OCI-LY7 (cell line): ENCODE measurements around the gene MARS1. TPM values are rescaled to one million over a fixed set of nuclear protein-coding genes. Genes with fewer than 3 reads are reported as not detected.
"Not testable (repeated sequence)": the region's sequence is repeated elsewhere in the genome, so short reads cannot be mapped to it uniquely, and the experiment has no call there.

Source experiments
- BruUV-seq: library from RNA; stranded (reverse); fragments of 400-500 nt; replicated peaks from 2 replicates; lab custom pipeline; 2021; lab: Mats Ljungman, UMichigan
- CTCF ChIA-PET: fragments of 300-600 bp; sonication (Branson Sonifier 250); formaldehyde crosslinking; loops from one replicate; lab custom pipeline; 2022; ENCODE audit warnings: antibody characterized with exemption; ENCODE audit not compliant: unreplicated experiment; lab: Charles Lee
- POLR2A ChIA-PET: fragments of 300-600 bp; sonication (Branson Sonifier 250); formaldehyde crosslinking; loops from one replicate; lab custom pipeline; 2022; ENCODE audit warnings: antibody characterized with exemption; lab: Charles Lee
- DNase-seq: peaks from one replicate; pipeline ENCODE4 v3.0.0-alpha.2; 2015; ENCODE audit warnings: low spot score
- H2AFZ ChIP-seq: fragments of 200-600 bp; sonication (generic), shearing (Covaris generic); 2 replicates; pipeline ENCODE4 v1.6.1; 2014; ENCODE audit warnings: mild to moderate bottlenecking, antibody characterized with exemption, low read length, moderate library complexity
- H3K27ac ChIP-seq: fragments of 200-600 bp; sonication (generic); 2 replicates; pipeline ENCODE4 v1.5.1; 2014; ENCODE audit warnings: mixed run types, low read depth, mild to moderate bottlenecking, moderate library complexity, low read length, inconsistent platforms; ENCODE audit not compliant: poor library complexity, severe bottlenecking
- H3K36me3 ChIP-seq: fragments of 200-600 bp; sonication (generic); 2 replicates; pipeline ENCODE4 v1.6.1; 2014; ENCODE audit warnings: mild to moderate bottlenecking, antibody characterized with exemption, low read length, moderate library complexity, mixed read lengths; ENCODE audit not compliant: insufficient read depth
- H3K4me1 ChIP-seq: fragments of 200-600 bp; sonication (generic); 2 replicates; pipeline ENCODE4 v1.5.1; 2014; ENCODE audit warnings: mild to moderate bottlenecking, low read length; ENCODE audit not compliant: insufficient read depth, poor library complexity, severe bottlenecking
- H3K4me2 ChIP-seq: fragments of 200-600 bp; sonication (generic); 2 replicates; pipeline ENCODE4 v1.6.1; 2014; ENCODE audit warnings: mild to moderate bottlenecking, low read length
- H3K4me3 ChIP-seq: fragments of 200-600 bp; sonication (generic); 2 replicates; pipeline ENCODE4 v1.5.1; 2014; ENCODE audit warnings: mild to moderate bottlenecking, low read depth, low read length; ENCODE audit not compliant: poor library complexity, severe bottlenecking
- H3K79me2 ChIP-seq: fragments of 200-600 bp; sonication (generic); 2 replicates; pipeline ENCODE4 v1.6.1; 2016; ENCODE audit warnings: low read depth, mild to moderate bottlenecking, low read length, moderate library complexity, mixed read lengths; ENCODE audit not compliant: insufficient read depth
- H3K9me2 ChIP-seq: fragments of 200-600 bp; sonication (generic); 2 replicates; pipeline ENCODE4 v1.6.1; 2016; ENCODE audit warnings: mild to moderate bottlenecking, low read length, mixed read lengths; ENCODE audit not compliant: insufficient read depth
- H3K9me3 ChIP-seq: fragments of 200-600 bp; sonication (generic); 2 replicates; pipeline ENCODE4 v1.6.1; 2014; ENCODE audit warnings: mild to moderate bottlenecking, mixed run types, low read length, mixed read lengths
- H4K20me1 ChIP-seq: fragments of 200-600 bp; sonication (generic); 2 replicates; pipeline ENCODE4 v1.6.1; 2014; ENCODE audit warnings: mild to moderate bottlenecking, antibody characterized with exemption, low read length, moderate library complexity, mixed read lengths; ENCODE audit not compliant: insufficient read depth
- EZH2phosphoT487 ChIP-seq: fragments of 200-600 bp; sonication (generic); IDR thresholded peaks from 2 replicates; pipeline ENCODE4 v1.6.1; 2018; ENCODE audit warnings: low read depth, borderline replicate concordance, mild to moderate bottlenecking, mixed run types, antibody characterized with exemption, low read length, moderate library complexity, mixed read lengths
- intact Hi-C: fragments of 100-400 bp; cut with micrococcal nuclease; formaldehyde crosslinking; loops from one replicate; pipeline ENCODE4 v1.10.0; 2022; ENCODE audit not compliant: unreplicated experiment
- total RNA-seq, 2 experiments: library from RNA; depleted of rRNA in 1 of 2; stranded (reverse); fragments of >200 nt in 1 of 2; shearing (Covaris generic) in 1 of 2; gene quantifications; 2 replicates each; pipeline ENCODE4 v1.2.3, GENCODE V29; 2014 to 2022
- TF ChIP-seq, protein P1 (sequence below): fragments of 200-600 bp; sonication (generic); conservative IDR thresholded peaks from 2 replicates; pipeline ENCODE4 v1.5.1; 2014; ENCODE audit warnings: mild to moderate bottlenecking, antibody characterized with exemption, low read length, moderate library complexity, mixed read lengths

MARS1 gene
- total RNA-seq, 2 experiments from 2014 or later: 272 to 465 TPM

DNA sequence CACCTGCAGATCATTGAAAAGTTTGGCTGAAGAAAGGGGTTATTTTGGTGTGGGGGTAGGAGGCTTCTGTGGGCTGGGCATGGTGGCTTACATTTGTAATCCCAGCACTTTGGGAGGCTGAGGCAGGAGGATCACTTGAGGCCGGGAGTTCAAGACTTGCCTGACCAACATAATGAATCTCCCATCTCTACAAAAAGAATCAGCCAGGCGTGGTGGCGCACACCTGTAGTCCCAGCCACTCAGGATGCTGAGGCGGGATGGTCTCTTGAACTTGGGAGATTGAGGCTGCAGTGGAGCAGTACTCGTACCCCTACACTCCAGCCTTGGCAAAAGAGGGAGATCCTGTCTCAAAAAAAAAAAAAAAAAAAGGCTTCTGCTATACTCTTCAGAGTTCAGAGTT, 25.4 kb downstream of the MARS1 start:
- H3K4me3 ChIP-seq: no peak overlapping the region
- CTCF ChIA-PET: no interaction called here
- no peak overlapping the region for H3K4me2 ChIP-seq
- H3K9me3 ChIP-seq: no peaks in the 10 kb centered on the region
- intact Hi-C loops: no loop called here
- BruUV-seq: no TSS peak
- H3K4me1 ChIP-seq: peaks cover 2% of the 10 kb centered on the region
- TF ChIP-seq, protein P1, sequence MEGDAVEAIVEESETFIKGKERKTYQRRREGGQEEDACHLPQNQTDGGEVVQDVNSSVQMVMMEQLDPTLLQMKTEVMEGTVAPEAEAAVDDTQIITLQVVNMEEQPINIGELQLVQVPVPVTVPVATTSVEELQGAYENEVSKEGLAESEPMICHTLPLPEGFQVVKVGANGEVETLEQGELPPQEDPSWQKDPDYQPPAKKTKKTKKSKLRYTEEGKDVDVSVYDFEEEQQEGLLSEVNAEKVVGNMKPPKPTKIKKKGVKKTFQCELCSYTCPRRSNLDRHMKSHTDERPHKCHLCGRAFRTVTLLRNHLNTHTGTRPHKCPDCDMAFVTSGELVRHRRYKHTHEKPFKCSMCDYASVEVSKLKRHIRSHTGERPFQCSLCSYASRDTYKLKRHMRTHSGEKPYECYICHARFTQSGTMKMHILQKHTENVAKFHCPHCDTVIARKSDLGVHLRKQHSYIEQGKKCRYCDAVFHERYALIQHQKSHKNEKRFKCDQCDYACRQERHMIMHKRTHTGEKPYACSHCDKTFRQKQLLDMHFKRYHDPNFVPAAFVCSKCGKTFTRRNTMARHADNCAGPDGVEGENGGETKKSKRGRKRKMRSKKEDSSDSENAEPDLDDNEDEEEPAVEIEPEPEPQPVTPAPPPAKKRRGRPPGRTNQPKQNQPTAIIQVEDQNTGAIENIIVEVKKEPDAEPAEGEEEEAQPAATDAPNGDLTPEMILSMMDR: no peak
- no peak for TF ChIP-seq EZH2phosphoT487
- no peaks in the 10 kb centered on the region for H3K9me2 ChIP-seq
- POLR2A ChIA-PET: interaction anchor here (0.6 to 1.3 kb wide), 3 partner anchors 11 to 851 kb away, joined by 3 to 10 read pairs (median 5); no protein-coding TSS in a partner anchor
- H3K27ac ChIP-seq: no peak overlapping the region
- H4K20me1 ChIP-seq: no peaks in the 10 kb centered on the region
- H3K79me2 ChIP-seq: peaks cover 4% of the 10 kb centered on the region
- DNase-seq: no peak
- H2AFZ ChIP-seq: no peak overlapping the region
- peaks cover 95% of the 10 kb centered on the region for H3K36me3 ChIP-seq

DNA sequence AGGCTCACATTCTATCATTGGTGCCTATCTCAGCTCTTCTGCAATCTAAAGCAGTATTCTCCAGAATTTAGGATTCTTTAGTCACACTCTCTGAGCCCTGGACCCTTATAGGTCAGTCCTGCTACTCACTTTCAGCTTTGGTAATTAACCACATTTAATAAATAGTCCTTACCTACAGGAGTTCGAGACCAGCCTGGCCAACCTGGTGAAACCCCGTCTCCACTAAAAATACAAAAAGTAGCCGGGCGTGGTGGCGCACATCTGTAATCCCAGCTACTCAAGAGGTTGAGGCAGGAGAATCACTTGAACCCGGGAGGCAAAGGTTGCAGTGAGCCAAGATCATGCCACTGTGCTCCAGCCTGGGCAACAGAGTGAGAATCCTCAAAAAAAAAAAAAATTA, 25.8 kb downstream of the MARS1 start:
- H4K20me1 ChIP-seq, H3K4me3 ChIP-seq, intact Hi-C loops, CTCF ChIA-PET, H3K9me3 ChIP-seq, H3K9me2 ChIP-seq, BruUV-seq, H3K27ac ChIP-seq, H3K4me2 ChIP-seq, H3K79me2 ChIP-seq, DNase-seq, H3K4me1 ChIP-seq, H2AFZ ChIP-seq: not testable (repeated sequence)
- peaks cover 96% of the 10 kb centered on the region for H3K36me3 ChIP-seq
- POLR2A ChIA-PET: interaction anchor here (0.5 to 0.9 kb wide), 2 partner anchors 11 to 23 kb away, joined by 5 read pairs; no protein-coding TSS in a partner anchor

GRCh38 chr12:57514246-57514645, 26.4 kb downstream of the MARS1 start:
- H3K4me3 ChIP-seq, DNase-seq, H3K4me2 ChIP-seq, H3K9me3 ChIP-seq, H3K27ac ChIP-seq, intact Hi-C loops, CTCF ChIA-PET, BruUV-seq, H3K9me2 ChIP-seq, H2AFZ ChIP-seq, H4K20me1 ChIP-seq: not testable (repeated sequence)
- Histone ChIP-seq H3K36me3 (peaks cover 96% of the 10 kb centered on the region), H3K4me1 (peaks cover 12% of the 10 kb centered on the region), H3K79me2 (peaks cover 13% of the 10 kb centered on the region)
- POLR2A ChIA-PET: interaction anchor here (0.9 to 1.8 kb wide), 2 partner anchors 9 to 12 kb away, joined by 5 to 11 read pairs; no protein-coding TSS in a partner anchor
